Prostate gland (tissue), 2 donors: ENCODE data around the gene FBXO34.

ENCODE experiments used
- CTCF ChIP-seq, 4 experiments: fragments of 200-600 bp in 2 of 4; fragments of 450-650 bp in 2 of 4; sonication (generic) in 2 of 4; IDR thresholded peaks; 1 replicate in 3 of 4; 2 replicates in 1 of 4; pipeline ENCODE4 v1.5.1; 2016 to 2019; ENCODE audit warnings: antibody characterized with exemption in 4 of 4, mild to moderate bottlenecking in 2 of 4, moderate library complexity in 2 of 4
- POLR2A ChIP-seq: fragments of 450-650 bp; IDR thresholded peaks from one replicate; pipeline ENCODE4 v1.6.1; 2016; ENCODE audit warnings: antibody characterized with exemption, mild to moderate bottlenecking

- TF ChIP-seq CTCF (IDR thresholded peaks at IDR 0.05): no peak
- no peak for TF ChIP-seq POLR2A
Measured at GRCh38 chr14:55267820-55268219, 3.4 kb upstream of the FBXO34 start.
